ENCODE data around the gene SAMD4A.

- TF ChIP-seq CTCF (conservative IDR thresholded peaks at IDR 0.05 in 1 of 2, IDR thresholded peaks at IDR 0.05 in 1 of 2; ENCODE audit: low read depth in 1 of 2, low read length in 2 of 2) (no peak), EZH2 (IDR thresholded peaks at IDR 0.05; ENCODE audit: low read length, missing control alignments) (no peak)
Measured at GRCh38 chr14:54784657-54785056, 217.7 kb downstream of the SAMD4A start.

All from fibroblast of lung (primary cell).